GM19328 (cell line): Measurements from ENCODE around the gene PDE9A.
"Not testable (repeated sequence)": the region's sequence is repeated elsewhere in the genome, so short reads cannot be mapped to it uniquely, and the experiment has no call there.

Source experiments
- ATAC-seq: cut with Tn5 transposase; IDR thresholded peaks from one replicate; pipeline ENCODE4 v1.9.1; 2021; ENCODE audit warnings: mild to moderate bottlenecking, moderate library complexity; ENCODE audit not compliant: unreplicated experiment

PDE9A gene

GRCh38 chr21:42784896-42785451, 131.6 kb downstream of the PDE9A start:
- ATAC-seq, result no peak

DNA sequence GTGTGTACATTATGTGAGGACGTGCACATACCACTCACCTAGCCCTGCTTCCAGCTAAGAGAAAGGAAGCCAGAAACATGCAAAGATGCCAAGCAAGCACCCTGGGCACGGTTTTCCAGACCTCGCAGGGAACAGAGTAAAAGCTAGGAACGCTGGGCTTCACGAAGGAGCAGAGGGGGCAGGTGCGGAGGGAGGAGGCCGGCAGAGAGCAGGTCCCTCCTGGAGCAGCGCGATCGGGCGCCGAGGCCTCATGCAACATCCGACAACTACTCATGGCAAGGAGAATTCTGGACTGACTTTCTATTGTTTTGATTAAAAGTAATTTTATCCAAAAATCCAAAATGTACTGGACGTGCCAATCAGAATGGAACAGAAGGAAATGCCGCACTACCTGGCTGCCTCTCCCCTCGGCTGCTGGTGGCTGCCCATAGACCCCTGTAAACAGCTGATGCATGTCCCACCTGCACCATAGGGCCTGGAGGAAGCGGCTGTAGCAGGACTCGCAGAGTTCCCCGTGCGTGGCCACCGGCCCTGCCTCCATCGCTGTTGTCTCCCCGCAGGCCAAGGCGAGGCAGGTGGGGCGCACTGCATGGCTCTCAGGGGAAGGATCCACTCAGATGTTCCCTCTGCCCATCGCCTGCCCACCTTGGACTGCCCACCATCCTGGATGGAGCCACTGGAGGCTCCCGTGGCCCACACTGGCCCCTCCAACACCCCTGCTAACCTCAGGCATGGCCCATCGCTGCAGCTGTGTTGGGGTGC, 132.4 kb downstream of the PDE9A start:
- ATAC-seq, result no peak

DNA sequence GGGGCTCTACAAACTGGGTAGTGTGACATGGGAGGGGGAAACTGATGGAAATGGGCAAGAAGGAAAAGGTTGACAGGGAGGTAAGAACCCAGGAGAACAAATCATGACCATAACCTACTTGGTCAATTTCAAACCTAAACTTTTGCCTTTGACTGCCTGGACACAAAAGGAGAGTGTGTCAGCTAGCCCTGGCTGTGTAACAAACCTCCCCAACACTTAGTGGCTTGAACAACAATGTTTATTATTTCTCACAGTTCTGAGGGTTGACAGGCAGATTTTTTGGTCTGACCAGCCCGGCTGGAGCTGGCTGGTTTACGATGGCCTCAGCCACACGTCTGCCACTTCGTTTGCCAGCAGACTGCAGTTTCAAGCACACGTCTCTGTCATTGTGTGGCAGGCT, 133.5 kb downstream of the PDE9A start:
- ATAC-seq, result no peak

DNA sequence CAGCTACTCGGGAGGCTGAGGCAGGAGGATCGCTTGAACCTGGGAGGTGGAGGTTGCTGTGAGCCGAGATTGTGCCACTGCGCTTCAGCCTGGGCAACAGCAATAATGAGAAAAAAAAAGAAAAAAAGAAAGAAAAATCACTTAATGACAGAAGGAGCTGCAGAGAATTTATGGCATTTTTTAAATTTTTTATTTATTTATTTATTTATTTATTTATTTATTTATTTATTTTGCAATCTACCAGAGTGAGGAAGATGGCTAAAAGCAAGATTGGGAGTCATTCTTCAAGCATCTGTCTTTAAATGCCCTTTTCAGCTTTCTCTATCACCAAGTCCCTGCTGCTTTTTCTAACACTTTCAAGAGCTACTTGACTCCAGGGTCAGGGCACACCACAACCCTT, 134.2 kb downstream of the PDE9A start:
- ATAC-seq, result no peak

DNA sequence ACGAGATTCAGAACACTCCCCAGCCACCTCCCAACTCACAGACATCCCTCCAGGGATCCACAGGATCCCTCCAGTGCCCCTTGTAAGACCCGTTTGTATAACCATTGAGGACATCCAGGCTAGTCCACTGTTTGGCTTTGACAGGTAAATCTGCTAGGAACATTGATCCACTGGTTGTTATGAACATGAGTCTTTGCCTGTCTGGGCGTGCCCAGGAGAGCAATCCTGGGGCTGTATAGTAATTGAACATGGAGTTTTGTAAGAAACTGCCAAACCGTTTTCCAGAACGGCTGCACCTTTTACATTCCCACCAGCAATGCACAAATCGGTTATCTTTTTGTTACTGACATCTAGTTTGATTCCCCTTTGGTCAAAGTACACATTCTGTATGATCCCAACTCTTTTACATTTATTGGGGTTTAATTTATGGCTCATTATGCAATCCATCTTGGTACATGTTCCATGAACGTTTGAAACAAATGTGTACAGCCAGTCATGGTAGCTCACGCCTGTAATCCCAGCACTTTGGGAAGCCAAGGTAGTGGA, 137.2 kb downstream of the PDE9A start:
- no peak for ATAC-seq

- ATAC-seq, result no peak
Measured at GRCh38 chr21:42793774-42794173, 140.4 kb downstream of the PDE9A start.

- no peak for ATAC-seq
Measured at GRCh38 chr21:42794551-42794950, 141.1 kb downstream of the PDE9A start.

DNA sequence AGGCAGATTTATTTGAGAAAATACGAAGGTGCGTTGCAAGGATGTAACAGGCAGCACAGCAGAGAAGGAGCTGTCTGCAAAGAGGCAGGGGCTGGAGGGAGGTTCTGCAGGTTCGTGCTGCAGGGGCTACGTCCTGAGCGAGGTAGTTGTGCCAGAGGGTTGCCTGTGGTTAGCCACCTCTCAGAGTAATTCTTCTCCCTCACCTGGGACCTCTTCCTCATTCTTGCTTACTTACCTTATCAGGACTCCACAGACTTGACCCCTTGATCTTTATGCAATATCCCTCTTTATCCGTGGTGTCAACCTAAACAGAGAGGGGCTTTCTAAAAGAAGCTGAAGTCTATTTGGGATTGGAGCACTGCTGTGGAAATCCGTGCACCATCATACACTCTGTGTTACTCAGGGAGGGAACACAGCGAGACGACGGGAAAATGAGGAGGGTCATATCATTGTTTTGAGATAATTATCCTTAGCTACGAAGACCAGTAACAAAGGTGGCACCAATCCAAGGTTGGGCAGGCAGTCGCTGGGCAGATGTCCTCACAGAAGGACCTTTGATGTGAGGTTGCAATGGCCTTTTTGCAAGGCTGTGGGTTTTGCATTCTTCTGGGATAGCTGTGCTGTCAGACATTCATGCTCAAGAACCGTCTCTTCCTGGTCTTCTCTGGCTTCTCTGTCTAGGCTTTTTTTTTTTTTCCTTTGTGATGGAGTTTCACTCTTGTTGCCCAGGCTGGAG, 143.1 kb downstream of the PDE9A start:
- no peak for ATAC-seq

DNA sequence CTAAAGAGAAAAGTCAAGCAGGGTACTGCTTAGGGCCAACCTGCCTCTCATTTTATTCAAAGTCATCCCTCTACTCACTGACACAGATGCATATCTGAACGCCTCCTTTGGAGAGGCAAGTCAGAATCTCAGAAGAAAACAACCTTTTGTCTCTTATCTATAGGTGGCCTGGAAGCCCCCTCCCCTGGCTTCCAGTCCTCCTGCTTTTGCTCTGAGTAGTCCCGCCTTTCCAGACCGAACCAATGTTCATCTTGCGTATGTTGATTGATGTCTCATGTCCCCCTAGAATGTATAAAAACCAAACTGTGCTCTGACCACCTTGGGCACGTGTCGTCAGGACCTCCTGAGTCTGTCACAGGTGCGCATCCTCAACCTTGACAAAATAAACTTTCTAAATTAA, 144.1 kb downstream of the PDE9A start:
- no peak for ATAC-seq

GRCh38 chr21:42798106-42798505, 144.7 kb downstream of the PDE9A start:
- no peak for ATAC-seq

- ATAC-seq, result no peak
Measured at GRCh38 chr21:42799516-42799915, 146.1 kb downstream of the PDE9A start.

DNA sequence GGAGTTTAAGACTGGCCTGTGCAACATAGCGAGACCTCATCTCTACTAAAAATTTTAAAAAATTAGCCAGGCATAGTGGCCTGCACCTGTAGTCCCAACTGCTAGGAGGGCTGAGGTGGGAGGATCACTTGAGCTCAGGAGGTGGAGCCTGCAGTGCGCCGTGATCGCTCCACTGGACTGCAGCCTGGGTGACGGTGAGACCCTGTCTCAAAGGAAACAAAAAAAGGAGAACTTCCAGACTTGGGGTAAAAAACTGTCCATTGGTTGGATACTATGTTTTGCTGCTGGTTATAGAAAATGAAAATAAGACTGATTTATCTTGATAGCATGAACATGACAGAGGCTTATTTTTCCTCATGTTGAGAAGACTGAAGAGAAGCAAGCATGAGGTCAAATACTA, 146.5 kb downstream of the PDE9A start:
- ATAC-seq, result no peak

DNA sequence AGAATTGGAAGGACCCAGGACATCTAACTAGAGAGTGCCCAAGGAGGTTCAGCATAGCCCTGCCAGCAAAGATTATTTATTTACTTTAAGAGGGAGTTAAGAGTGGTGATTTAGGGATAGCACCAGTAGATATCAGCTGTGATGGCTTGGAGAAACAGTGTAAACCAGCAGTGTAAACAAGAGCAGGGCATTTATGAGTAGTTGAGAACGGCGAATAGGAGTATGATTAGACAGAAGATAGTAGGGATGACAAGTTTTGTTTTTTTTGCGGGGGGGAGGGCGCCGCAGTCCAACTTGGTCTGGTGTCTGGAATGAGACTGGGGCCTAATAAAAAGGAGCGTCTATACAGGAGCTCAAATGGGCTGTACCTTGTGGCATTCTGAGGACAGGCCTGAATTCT, 148.2 kb downstream of the PDE9A start:
- not testable (repeated sequence) for ATAC-seq

DNA sequence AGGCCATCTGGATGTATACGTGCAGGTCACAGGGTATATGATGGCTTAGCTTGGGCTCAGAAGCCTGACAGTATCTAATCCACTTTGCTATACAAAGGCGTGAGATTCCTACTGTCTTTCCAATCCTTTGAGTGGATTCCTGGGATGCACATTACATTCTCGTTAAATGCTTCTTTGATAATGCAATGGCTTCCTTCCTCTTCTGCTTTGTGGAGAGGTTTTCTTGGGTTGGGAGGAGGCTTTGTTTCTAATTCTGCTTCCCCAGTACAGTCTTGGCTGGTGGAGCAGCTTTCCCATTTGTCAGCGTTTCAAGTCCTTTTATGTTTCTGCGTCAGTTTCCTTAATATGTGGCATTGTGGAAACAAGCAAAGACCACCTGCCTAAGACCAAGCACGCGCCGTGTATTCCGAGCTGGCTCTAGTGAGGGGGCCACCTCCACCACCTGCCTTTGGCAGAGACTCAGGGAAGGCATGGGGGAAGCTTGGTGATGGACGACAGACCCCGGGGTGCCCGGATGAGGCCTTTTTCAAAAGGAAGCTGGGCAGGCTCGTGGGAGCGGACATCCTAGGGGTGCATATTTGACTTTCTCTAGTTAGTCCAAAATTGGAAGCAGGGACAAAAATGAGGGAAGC, 153.2 kb downstream of the PDE9A start:
- ATAC-seq, result no peak

- not testable (repeated sequence) for ATAC-seq
Measured at GRCh38 chr21:42807293-42807895, 154.0 kb downstream of the PDE9A start.

- ATAC-seq, result no peak
Measured at GRCh38 chr21:42807938-42808613, 154.7 kb downstream of the PDE9A start.

- no peak for ATAC-seq
Measured at GRCh38 chr21:42809171-42809570, 155.8 kb downstream of the PDE9A start.

DNA sequence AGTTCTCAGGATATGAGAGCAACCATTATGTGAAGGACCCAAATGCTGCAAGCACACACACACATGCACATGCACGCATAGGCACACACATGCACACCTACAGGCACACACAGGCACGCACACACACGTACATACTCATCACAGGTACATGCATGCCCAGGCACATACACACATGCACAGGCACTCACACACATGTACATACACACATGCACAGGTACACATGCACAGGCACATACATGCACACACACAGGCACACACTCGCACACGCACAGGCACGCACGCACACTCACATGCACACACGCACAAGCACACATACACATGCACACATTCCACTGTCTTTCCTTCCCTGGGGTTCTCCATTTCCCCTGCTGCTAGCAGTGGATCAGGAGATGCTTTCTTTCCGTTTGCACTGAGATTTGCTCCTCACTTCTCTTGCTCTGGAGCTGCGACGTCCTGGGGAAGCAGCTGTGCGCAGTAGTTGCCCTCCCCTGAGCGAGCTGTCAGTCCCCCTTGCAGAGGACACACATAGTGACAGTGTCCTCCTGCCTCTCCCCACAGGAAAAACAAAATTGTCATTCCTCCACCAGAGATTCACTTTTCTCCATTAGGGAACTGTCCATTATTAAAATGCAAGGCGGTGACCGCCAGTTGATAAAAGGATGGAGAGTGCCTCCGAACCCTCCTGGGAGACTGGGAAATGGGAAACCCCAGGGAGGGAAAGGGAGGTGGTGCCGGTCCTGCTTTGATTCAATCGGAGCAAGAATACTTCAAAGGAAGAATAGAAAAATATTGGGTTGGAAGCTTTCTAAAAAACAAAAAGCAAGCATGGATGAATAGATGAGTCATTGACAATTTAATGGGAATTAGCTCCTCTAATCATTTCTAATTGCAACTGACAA, 156.4 kb downstream of the PDE9A start:
- no peak for ATAC-seq

- no peak for ATAC-seq
Measured at GRCh38 chr21:42811960-42812359, 158.5 kb downstream of the PDE9A start.
